Amygdala (tissue), 56 donors: ENCODE results near the gene FBXO8.

Experiments
- DNase-seq, 56 donors: peaks; one replicate each; lab custom pipeline; 2025; lab: John Stamatoyannopoulos, UW

FBXO8 gene

DNA sequence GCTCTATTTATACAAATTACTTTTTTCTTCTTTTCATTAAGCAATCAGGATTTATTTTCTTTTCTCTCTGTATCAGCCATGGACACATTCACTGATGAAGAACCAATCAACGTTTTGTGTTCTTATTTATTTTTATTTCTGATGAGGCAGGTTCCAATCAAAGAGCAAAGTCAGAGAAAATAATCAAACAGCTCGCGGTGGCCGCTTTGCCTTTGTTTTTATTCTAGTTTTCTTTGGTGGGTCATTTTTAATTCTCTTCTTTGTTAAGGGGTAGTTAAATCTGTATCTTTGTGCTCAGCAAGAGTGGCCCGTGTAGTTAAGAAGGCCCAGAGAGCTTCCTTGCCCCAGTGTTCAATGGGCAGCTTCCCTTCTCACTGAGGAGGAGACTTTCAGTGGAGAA is 71.4 kb downstream of the FBXO8 start:
- DNase-seq, result no peak

DNA sequence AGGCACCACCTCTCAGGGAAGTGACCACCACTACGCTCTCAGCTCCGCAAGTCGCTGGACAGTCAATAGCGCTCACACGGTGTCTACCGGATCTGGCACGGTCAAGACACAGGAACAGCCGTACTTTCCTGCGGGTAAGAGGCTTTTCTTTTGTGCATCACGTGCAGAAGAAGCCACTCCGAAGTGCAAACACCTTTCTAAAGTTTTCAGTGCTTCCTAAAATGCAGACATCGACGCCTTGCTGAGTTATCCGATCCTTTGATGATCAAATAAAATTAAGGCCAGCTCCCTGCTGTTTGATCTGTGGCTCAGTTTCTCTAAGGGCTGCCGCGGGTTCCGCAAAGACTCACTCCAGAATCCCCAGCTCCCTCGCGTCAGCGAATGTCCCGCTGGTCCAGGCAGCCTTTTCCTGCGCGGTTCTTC is 71.8 kb downstream of the FBXO8 start:
- DNase-seq, result no peak

DNA sequence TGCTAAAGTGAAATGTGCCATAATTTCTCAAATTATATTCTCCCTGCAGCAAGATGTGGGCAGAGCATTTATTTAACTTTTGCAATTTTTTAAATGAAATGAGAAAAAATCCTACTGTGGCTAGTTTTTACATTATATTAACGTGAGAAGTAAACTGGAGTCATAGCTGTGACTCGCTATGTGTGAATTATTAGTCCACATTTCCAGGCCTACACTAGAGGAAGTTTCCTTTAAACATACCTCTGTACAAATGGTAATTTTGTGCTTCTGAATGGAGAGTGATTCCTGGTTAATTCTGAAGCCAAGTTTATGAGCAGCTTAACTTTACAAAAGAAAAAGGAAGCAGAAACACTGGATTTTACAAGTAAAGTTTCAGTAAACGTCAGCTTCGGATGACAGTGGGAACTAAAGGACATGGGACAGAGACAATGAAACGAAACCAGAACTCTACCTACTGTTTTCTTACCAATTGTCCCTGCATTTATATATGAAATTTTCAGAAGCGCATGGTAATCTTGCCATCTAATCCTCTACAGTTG is 72.4 kb downstream of the FBXO8 start:
- DNase-seq, result no peak

DNA sequence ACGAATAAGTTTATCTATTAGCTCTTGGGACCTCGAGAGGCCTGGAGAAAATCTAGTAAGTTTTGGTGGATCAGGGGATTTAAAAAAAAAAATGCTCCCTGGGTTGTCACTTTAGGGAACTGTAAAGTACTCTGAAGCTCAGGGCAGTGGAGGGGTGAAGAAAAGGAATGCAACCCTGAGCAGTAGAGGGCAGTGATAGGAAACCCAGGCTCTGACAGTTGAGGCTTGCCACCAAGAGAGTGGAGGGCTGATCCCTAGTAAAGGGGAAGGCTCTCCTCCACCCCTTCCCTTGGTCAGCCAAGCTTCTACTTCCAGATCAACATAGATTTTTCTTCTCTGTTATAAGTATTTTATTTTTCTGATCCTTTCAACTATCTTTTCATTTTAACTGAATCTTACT is 73.1 kb downstream of the FBXO8 start:
- DNase-seq, result no peak

DNA sequence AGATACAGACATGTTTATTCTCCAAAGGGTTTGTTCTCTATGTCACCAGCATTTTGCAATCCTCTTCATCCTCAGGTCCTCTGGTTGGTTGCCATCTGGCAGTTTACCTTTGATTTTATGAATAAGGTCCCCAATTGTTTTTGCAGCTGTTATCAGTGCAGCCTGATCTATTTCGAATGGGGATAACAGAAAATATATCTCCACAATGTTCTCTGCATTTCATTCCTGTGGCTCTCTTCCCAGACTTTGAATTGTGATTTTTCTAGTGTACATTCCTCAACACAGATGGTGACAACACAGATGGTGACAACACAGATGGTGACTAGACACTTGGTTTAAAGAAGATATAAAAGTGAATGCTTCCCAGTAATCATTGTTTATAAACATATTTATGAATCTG is 74.1 kb downstream of the FBXO8 start:
- no peak for DNase-seq

DNA sequence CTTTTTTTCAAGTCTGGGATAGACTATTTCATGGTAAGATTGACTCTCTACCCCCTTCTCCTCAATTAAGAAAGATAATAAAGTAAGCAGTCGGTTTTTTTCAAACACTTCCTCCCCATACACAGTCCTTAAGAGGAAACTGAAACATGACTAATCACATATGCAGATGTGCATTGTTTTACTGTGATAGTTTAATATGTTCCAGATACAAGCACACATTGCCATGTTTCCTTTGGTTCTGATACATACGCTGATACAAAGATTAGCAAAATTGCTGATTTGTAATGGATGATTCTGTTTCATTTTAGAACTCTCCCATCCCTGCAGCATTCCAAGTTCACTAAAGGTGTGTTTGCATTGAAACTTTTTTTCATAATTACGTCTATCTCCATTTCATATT is 76.1 kb downstream of the FBXO8 start:
- DNase-seq, result no peak

DNA sequence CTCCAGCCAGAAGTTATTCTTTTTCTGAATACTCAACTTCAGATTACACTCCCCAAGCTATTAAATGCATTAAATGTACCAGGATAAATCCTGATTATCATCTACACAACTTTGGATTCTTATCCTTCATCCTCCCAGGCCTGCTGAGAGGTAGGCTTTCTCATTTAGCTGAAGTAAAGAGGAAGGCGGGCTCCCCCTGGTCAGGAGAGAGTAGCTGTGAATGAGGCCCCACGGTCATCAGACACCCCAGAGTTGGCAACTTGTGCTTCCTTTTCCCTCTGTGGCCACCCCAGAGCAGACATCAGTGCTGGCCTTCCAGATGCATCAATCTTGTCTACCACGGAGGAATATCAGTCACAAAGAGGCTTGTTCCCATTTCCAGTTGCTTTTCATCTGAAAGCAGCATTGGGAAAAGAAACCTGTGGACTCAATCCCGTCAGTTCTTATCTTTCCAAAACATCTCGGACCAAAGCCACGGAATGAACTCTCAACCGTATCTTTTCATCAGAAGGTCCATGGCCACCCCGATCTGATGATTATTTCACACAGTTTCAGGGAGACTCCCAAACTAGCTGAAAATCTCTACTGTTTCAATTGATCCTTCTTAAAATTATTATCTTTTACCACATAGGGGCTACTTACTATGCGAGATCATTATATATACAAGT is 79.2 kb downstream of the FBXO8 start:
- no peak for DNase-seq

DNA sequence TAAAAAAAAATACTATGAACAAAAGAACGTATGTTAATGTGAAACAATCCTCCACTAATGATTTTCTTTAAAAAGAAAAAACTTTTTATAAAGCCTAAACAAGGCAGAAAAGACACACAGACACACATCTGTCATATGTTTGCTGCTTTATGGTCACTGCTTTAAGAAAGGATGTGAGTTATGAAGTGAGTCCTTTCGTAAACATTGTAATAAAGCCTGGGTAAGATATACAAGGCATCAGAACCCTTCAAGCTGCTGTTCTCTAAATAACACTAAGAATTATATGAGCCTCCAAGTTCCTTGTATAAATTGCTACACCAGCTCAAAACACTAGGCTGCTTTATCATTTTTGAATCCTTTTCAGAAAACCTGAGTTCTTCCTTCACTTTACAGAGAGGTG is 81.6 kb downstream of the FBXO8 start:
- DNase-seq, result no peak

DNA sequence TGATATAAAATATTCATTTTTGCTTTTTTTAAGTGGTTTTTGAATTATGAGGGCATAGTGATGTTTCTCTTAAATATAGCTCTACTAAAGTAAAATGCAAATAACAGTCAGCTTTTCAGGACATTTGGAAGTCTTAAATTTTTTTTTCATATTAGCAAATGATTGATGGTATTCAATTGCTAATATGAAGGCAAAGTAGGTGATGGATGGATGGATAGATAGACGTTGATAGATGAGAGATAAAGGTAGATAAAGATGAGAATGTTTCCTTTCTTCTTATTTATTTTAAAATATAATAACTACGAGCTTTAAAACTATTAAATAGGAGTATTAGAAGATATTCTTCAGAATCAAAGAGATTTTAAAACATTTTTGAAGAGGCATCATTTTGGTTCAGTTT is 83.7 kb downstream of the FBXO8 start:
- no peak for DNase-seq

DNA sequence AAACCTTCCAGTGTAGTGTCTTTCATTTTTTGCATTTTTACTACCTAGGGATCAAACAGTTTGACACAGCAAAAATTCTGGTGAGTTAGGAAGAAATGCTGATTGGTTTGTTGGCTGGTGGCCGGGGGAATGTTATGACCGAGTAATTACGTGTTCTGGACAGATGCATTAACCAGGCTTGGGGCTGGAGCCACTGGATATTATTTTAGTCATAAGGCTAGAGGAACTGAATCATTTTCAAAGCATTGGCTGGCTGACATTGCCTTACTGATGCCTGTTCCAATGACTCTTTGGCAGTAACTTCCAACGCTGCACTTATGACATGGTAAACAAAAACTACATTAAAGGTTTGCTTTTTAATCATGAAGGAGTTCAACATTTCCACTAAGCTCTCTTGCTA is 84.6 kb downstream of the FBXO8 start:
- DNase-seq, result no peak

DNA sequence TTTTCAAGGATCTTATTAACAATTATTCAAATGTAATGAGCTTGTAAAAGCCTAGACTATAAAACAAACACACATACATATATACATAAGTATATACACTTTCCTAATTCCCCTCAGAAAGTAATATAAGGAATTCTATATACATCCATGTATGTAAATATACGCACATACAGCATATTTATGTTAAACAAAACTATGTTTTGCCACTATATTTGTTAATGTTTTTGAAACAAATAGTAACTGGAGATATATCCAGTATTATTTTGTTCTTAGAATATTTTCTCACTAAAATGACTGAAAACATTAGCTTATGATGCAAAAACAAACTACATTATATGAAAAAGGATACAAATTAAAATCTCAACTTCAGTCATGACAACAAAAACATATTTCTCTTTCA is 85.1 kb downstream of the FBXO8 start:
- DNase-seq, result no peak

DNA sequence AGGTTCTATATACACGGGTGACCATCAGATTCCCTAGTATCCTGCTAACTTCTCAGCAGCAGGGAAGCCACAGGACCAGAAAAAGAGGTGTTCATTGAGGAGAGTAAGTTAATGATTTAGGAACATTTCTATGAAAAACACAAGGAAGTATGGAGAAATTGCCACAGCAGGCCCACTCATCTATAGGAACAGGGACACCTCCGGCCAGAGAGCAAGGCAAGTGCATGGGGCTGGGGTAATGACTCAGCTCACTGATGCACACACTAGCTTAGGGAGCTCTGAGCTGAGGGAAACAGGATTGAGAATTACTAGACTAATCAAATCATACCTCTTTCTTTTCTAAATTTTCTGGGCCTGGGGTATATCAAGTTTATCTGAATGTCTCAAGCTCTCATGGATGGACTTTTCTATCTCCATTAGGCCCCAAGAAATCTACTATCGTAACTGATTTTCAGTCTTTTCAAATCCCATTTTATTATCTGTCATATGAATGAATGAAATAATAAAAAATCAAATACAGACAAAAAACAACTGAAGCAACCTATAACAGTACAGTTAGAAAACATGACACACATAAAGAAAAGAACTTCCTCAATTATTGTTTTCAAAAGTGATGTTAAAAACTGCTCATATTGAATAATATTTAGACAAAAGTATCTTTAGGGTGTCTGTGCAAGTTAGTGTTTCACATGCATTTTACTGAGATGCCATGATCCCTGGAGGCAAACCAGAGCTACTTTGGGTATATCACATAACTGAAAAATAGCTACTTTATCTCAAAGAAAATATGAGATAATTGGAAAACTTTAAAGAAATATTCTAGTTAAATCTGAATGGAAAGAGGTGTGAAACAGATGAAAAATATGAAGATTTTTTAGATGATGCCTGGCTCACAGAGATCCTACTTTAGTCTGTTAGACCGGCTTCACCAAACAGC is 89.8 kb downstream of the FBXO8 start:
- no peak for DNase-seq

DNA sequence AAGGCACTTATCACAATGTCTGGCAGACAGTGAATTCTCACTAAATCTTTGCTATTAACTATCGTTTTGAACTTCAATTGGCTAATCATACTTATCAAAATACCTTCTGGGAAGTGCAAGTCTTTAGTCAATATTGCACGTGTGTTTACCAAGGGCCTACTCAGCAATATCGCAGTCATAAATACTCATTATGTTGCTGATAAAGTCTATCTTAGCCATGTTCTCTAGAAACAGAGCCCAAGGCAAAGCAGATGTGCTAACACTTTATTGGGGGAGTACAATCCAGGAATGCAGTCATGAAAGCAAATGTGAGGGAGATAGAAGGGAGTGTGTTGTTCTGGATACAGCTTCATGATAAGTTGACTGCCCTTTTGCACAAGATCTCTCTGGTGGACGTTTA is 90.5 kb downstream of the FBXO8 start:
- no peak for DNase-seq

DNA sequence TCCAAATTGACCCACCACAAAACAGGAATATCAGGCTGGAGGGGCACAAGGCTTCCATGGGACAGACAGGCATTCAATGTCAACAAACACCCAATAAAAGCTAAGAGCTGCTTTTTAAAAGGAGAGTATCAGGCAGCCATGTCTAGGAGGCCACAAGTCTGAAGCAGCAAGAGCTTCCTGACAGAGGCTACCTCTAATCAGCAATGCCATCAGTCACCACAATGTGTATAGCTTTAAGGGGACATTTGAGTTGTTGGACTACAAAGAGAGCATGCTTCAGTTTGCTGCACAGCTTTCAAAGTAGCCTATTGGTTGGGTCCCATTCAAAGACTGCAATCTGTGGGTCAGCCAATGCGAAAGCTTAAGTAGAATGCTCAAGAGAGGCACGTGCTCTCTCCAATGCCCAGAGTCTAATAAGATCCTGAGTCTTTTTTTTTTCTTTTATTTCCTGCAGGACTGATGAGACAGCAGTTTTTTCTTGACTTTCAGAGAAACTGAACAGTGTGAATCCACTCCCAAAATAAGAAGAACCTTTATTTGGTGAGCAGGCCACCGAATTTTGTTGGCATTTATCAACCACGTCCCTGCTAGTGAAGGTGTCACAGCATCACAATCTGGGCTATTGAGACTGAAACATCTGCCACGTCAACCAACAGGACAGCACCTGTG is 92.5 kb downstream of the FBXO8 start:
- DNase-seq, result no peak

DNA sequence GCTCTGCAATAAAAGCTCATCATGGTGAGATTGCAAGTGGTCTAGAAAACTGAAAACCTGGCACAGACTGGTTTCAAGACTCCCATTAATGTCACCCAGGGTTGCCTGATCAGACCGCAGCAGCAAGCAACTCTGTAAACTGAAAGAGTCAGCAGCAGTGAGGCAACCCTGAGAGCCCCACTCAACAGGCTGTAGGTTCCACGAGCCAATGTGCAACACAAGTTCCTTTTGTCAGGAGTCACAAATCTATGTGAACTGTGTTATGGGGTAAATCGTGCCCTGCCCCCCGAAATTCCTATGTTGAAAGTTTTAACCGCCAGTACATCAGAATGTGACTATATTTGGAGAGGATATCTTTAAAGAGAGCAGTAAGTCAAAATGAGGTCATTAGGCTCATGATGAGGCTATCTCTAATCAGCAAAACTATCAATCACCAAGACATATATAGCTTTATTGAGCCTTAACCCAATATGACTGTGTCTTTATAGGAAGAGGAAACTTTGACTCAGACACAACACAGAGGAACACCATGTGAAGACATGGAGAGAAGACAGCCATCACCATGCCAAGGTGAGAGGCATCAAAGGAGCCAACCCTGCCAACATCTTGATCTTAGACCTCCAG is 94.0 kb downstream of the FBXO8 start:
- no peak for DNase-seq
